ENCODE results near the gene ETS1.

Gene ETS1

DNA sequence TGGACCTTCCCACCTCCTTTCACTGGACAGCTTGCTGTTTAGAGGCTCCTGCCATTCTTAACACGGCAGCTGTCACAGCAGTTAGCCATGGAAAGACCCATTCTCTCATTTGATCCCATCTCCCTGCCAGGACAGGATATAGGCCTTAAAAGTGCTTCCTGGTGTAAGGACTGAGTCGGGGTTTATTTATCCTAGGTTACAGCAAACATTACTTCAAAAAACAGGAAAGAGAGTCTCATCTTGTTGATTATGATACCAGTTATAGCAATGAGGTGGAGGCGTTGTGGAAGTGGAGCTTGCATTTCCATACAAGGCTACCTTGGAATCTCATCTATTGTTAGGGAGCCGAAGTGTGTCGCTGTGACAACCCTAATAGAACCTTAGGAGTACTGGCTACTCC is 17.4 kb upstream of the ETS1 start:
- no CpG with 5 or more reads among the region's 5 CpGs for WGBS (ENCODE audit: insufficient coverage, insufficient read length)
- Histone ChIP-seq H3K4me3 (ENCODE audit: low read length) (no peak overlapping the region), H3K9me3 (ENCODE audit: control insufficient read depth, insufficient read depth, low read length) (no peaks in the 10 kb centered on the region), H3K27me3 (ENCODE audit: control insufficient read depth, insufficient read depth, low read length) (no peaks in the 10 kb centered on the region), H3K36me3 (ENCODE audit: control insufficient read depth, insufficient read depth, low read length) (no peaks in the 10 kb centered on the region), H3K4me1 (ENCODE audit: control insufficient read depth, insufficient read depth, low read length) (no peaks in the 10 kb centered on the region), H3K27ac (ENCODE audit: low read length) (no peak overlapping the region)
- DNase-seq (ENCODE audit: low read depth, low spot score), result no peak

DNA sequence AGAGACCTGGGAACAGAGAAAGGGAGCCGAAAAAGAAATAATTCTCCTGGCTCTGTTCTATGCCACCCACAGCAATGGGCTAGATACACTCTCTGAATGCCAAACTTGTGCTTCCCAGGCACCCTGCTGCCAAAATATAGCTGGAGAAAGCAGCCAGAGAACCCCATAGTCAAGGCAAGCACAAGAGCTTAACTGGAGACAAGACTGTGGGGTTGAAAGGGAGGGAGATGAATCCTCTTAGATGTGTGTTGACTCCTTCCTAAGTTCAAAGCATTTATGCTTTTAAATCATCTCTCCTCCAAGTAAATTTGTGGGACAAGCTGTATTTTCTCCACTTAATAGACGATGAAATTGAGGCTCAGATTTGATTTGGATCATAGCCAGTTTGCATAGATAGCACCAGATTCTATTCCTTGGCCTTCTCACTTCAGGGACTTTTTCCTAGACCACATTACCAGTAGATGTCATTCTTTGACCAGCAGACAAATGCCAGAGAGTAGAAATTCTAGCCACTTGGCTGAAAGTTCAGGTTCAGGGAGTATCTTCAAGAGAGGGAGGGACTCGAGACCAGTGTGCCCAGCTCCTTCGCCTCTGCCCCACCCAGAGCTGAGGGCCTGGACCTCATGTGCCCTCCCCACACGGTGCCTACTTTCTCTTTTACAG is 16.5 kb upstream of the ETS1 start:
- H3K4me1 ChIP-seq (ENCODE audit: control insufficient read depth, insufficient read depth, low read length), result no peaks in the 10 kb centered on the region
- no peak for DNase-seq (ENCODE audit: low read depth, low spot score)
- H3K27ac ChIP-seq (ENCODE audit: low read length), result no peak overlapping the region

DNA sequence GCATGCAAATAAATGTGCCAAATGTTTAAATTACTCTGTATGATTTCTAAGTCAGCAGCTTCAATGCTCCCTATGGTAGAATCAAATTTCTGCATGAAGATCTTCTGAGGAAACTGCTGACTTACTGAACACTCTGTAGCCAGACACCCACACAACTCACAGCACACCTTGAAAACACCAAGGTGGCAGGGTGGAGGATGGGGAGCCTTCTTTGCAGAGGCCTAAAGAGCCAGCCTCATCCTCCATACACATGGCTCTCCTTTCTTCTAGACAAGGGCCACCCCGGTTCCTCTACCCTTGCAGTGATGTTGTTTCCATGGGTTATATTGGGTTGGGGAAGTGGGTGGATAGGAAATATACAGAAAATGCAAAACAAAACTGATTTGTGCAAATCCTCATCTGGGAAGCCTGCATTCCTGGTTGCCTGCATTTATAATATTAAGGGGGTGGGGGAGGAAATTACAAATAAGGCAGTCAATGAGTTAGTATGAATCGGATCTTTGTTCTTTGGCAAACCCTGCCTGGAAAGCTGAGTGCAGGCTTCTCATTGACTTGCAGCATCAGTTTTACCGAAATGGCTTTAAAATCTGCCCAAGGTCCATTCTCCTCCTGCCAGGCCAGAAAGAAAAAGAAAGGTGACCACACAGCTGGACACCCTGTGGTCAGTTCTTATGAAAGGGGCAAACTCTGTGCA is 15.8 kb upstream of the ETS1 start:
- no peaks in the 10 kb centered on the region for H3K27me3 ChIP-seq (ENCODE audit: control insufficient read depth, insufficient read depth, low read length)
- WGBS (ENCODE audit: insufficient coverage, insufficient read length), result no CpG with 5 or more reads among the region's 3 CpGs
- H3K4me1 ChIP-seq (ENCODE audit: control insufficient read depth, insufficient read depth, low read length), result no peaks in the 10 kb centered on the region
- H3K9me3 ChIP-seq (ENCODE audit: control insufficient read depth, insufficient read depth, low read length), result no peaks in the 10 kb centered on the region
- no peak for DNase-seq (ENCODE audit: low read depth, low spot score)
- no peak overlapping the region for H3K4me3 ChIP-seq (ENCODE audit: low read length)
- no peak overlapping the region for H3K27ac ChIP-seq (ENCODE audit: low read length)
- no peaks in the 10 kb centered on the region for H3K36me3 ChIP-seq (ENCODE audit: control insufficient read depth, insufficient read depth, low read length)

More for the DNA sequence above, 16.5 kb upstream of the ETS1 start:
- Histone ChIP-seq H3K27me3 (ENCODE audit: control insufficient read depth, insufficient read depth, low read length) (no peaks in the 10 kb centered on the region), H3K36me3 (ENCODE audit: control insufficient read depth, insufficient read depth, low read length) (no peaks in the 10 kb centered on the region), H3K9me3 (ENCODE audit: control insufficient read depth, insufficient read depth, low read length) (no peaks in the 10 kb centered on the region), H3K4me3 (ENCODE audit: low read length) (no peak overlapping the region)
- no CpG with 5 or more reads among the region's 5 CpGs for WGBS (ENCODE audit: insufficient coverage, insufficient read length)

DNA sequence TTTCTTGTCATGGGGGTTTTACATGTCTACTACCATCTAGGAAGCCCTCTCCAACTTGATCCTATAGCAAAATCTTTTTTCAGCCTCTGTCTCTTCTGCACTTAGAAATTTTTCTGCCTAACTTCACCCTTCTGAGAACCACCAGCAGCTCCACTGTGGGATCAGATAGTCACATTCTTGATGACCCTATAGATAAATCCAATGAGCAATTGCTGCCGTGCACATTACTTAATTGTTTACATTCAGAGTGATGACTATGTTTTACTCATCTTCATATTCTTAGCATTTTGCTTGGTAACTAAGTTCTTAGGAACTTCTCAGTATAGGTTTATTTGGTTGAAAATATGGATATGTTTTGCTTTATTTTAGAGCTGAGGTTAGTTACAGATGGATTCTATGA is 12.4 kb upstream of the ETS1 start:
- no CpG with 5 or more reads among the region's 1 CpG for WGBS (ENCODE audit: insufficient coverage, insufficient read length)
- H3K36me3 ChIP-seq (ENCODE audit: control insufficient read depth, insufficient read depth, low read length), result no peaks in the 10 kb centered on the region
- H3K27ac ChIP-seq (ENCODE audit: low read length), result no peak overlapping the region
- DNase-seq (ENCODE audit: low read depth, low spot score), result no peak
- H3K4me3 ChIP-seq (ENCODE audit: low read length), result no peak overlapping the region
- no peaks in the 10 kb centered on the region for H3K9me3 ChIP-seq (ENCODE audit: control insufficient read depth, insufficient read depth, low read length)
- H3K4me1 ChIP-seq (ENCODE audit: control insufficient read depth, insufficient read depth, low read length), result peaks cover 2% of the 10 kb centered on the region; the same call in 1 of the 2 replicates
- H3K27me3 ChIP-seq (ENCODE audit: control insufficient read depth, insufficient read depth, low read length), result no peaks in the 10 kb centered on the region

DNA sequence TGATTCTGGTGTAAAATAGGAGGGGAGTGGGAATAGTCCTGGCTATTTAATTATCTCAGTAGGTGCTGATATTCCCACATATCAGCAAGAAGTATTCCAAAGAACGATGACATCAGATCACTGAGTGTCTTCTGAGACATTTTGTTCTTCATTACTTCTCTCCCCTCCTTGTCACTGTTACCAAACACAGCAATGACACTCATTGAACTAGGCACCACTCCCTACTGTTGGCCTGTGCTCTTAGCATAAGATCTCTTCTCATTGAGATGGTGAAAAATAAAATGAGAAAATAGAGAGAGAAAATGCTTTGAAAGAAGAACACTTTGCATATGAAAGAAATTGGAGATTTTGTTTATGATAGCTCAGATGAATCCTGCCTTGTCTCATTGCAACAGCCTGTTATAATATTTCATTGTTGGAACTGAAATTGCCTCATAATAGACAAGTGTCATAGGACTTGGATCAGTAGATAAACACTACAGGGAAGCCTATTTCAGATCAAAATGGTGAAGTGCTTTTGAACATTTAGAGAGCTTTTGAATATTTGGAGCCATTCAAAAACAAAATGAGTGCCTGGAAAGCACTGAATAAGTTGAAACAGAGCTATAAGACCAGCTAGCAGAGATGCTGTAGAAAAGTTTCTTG is 11.3 kb upstream of the ETS1 start:
- no CpG with 5 or more reads among the region's 1 CpG for WGBS (ENCODE audit: insufficient coverage, insufficient read length)
- H3K9me3 ChIP-seq (ENCODE audit: control insufficient read depth, insufficient read depth, low read length), result no peaks in the 10 kb centered on the region
- peaks cover 2% of the 10 kb centered on the region; the same call in 1 of the 2 replicates for H3K4me1 ChIP-seq (ENCODE audit: control insufficient read depth, insufficient read depth, low read length)
- no peaks in the 10 kb centered on the region for H3K36me3 ChIP-seq (ENCODE audit: control insufficient read depth, insufficient read depth, low read length)
- H3K4me3 ChIP-seq (ENCODE audit: low read length), result no peak overlapping the region
- no peaks in the 10 kb centered on the region for H3K27me3 ChIP-seq (ENCODE audit: control insufficient read depth, insufficient read depth, low read length)
- no peak for DNase-seq (ENCODE audit: low read depth, low spot score)
- no peak overlapping the region for H3K27ac ChIP-seq (ENCODE audit: low read length)

DNA sequence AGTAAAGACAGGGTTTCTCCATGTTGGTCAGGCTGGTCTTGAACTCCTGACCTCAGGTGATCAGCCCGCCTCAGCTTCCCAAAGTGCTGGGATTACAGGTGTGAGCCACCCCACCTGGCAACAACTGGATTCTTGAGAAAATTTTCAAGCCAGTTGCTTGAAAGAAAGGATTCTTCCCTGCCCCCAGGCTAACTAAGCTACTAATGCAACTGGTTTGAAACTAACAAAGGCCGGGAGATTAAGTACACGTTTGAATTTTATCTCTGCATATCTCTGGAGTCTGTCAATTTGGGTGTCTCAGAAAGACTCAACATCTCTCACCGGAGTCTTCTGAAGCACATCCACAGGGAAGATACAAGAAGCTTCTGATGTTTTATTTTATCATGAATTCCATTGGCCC is 10.7 kb upstream of the ETS1 start:
- no CpG with 5 or more reads among the region's 4 CpGs for WGBS (ENCODE audit: insufficient coverage, insufficient read length)
- H3K4me1 ChIP-seq (ENCODE audit: control insufficient read depth, insufficient read depth, low read length), result peaks cover 2% of the 10 kb centered on the region; the same call in 1 of the 2 replicates
- H3K36me3 ChIP-seq (ENCODE audit: control insufficient read depth, insufficient read depth, low read length), result no peaks in the 10 kb centered on the region
- H3K4me3 ChIP-seq (ENCODE audit: low read length), result no peak overlapping the region
- no peaks in the 10 kb centered on the region for H3K9me3 ChIP-seq (ENCODE audit: control insufficient read depth, insufficient read depth, low read length)
- DNase-seq (ENCODE audit: low read depth, low spot score), result no peak
- no peak overlapping the region for H3K27ac ChIP-seq (ENCODE audit: low read length)
- H3K27me3 ChIP-seq (ENCODE audit: control insufficient read depth, insufficient read depth, low read length), result no peaks in the 10 kb centered on the region

DNA sequence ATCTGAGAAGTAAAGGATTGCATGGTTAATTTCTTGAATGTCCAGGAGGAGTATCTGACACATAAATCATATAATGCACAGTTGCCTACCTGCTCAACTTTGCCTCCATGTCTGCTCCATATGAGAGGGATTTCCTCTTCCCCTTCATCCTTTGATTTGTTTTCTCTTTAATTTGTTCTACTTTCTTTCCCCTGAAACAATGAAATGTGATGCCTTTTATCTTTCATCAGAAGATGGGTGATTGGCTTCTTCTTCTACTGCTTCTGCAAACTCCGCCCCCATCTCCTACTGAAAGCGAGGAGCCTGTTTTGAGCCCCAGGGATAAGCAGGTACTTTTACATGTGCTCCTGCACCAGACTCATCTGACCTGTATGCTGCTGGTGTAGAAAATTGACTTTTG is 9.9 kb upstream of the ETS1 start:
- H3K4me3 ChIP-seq (ENCODE audit: low read length), result no peak overlapping the region
- no peaks in the 10 kb centered on the region for H3K9me3 ChIP-seq (ENCODE audit: control insufficient read depth, insufficient read depth, low read length)
- no peak for DNase-seq (ENCODE audit: low read depth, low spot score)
- H3K27ac ChIP-seq (ENCODE audit: low read length), result no peak overlapping the region
- H3K36me3 ChIP-seq (ENCODE audit: control insufficient read depth, insufficient read depth, low read length), result no peaks in the 10 kb centered on the region
- no CpG with 5 or more reads among the region's 2 CpGs for WGBS (ENCODE audit: insufficient coverage, insufficient read length)
- H3K4me1 ChIP-seq (ENCODE audit: control insufficient read depth, insufficient read depth, low read length), result peaks cover 6% of the 10 kb centered on the region; the same call in 1 of the 2 replicates
- no peaks in the 10 kb centered on the region for H3K27me3 ChIP-seq (ENCODE audit: control insufficient read depth, insufficient read depth, low read length)

DNA sequence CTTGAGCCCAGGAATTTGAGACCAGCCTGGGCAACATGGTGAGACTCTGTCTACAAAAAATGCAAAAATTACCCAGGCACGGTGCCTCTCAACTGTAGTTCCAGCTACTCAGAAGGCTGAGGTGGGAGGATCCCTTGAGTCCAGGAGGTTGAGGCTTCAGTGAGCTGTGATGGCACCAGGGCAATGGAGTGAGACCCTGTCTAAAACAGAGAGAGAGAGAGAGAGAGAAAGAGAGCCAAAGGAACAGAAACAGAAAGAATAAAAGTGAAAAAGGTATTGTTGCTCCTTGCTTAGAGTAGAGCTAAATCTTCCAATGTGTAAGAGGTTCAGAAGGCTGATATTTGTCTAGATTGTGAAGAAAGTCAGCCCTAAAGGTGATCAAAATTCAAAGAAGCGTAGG is 8.9 kb upstream of the ETS1 start:
- WGBS (ENCODE audit: insufficient coverage, insufficient read length), result no CpG with 5 or more reads among the region's 2 CpGs
- no peak for DNase-seq (ENCODE audit: low read depth, low spot score)

DNA sequence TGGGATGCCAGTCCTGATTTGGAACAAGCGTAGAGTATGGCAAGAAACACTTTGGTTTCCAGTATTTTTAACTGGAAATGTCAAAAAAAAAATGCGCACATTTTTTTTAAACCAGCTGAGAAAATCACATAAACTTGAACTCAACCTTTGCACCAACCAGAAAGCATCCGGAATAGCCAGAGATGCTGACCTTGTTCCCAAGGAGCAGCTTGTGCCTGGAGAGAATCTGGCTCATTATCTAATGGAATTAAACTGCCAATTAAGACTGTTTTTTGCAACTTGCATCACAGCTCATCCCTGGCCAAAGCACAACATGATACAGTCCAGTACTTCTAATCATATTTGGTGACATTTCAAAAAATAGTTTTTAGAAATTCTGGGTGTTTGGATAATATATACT is 8.4 kb upstream of the ETS1 start:
- Histone ChIP-seq H3K4me1 (ENCODE audit: control insufficient read depth, insufficient read depth, low read length) (peaks cover 6% of the 10 kb centered on the region; the same call in 1 of the 2 replicates), H3K4me3 (ENCODE audit: low read length) (no peak overlapping the region), H3K27ac (ENCODE audit: low read length) (no peak overlapping the region), H3K27me3 (ENCODE audit: control insufficient read depth, insufficient read depth, low read length) (no peaks in the 10 kb centered on the region), H3K9me3 (ENCODE audit: control insufficient read depth, insufficient read depth, low read length) (no peaks in the 10 kb centered on the region), H3K36me3 (ENCODE audit: control insufficient read depth, insufficient read depth, low read length) (no peaks in the 10 kb centered on the region)
- WGBS (ENCODE audit: insufficient coverage, insufficient read length), result no CpG with 5 or more reads among the region's 3 CpGs
- no peak for DNase-seq (ENCODE audit: low read depth, low spot score)

More for the DNA sequence above, 8.9 kb upstream of the ETS1 start:
- Histone ChIP-seq H3K27me3 (ENCODE audit: control insufficient read depth, insufficient read depth, low read length) (no peaks in the 10 kb centered on the region), H3K9me3 (ENCODE audit: control insufficient read depth, insufficient read depth, low read length) (no peaks in the 10 kb centered on the region), H3K4me3 (ENCODE audit: low read length) (no peak overlapping the region), H3K4me1 (ENCODE audit: control insufficient read depth, insufficient read depth, low read length) (peaks cover 6% of the 10 kb centered on the region; the same call in 1 of the 2 replicates), H3K36me3 (ENCODE audit: control insufficient read depth, insufficient read depth, low read length) (no peaks in the 10 kb centered on the region), H3K27ac (ENCODE audit: low read length) (no peak overlapping the region)

DNA sequence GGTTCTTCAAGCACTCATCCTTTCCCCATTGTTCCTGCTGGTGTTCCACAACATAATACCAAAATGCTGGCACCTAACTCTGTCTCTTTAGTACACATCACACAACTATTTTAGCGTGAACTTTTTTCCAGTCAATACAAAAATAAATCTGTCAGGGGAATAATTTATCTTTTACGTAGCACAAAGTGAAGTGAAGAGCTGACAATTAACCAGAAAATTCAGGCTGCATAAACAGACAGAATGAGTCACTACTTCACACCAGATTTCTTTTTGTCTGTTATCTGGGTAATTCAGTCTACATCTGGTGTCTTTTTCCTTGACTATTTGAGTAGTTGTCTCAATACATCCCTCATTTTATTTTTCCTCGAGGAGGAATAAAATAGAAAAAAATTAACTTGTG is 7.9 kb upstream of the ETS1 start:
- Histone ChIP-seq H3K36me3 (ENCODE audit: control insufficient read depth, insufficient read depth, low read length) (no peaks in the 10 kb centered on the region), H3K4me3 (ENCODE audit: low read length) (no peak overlapping the region), H3K4me1 (ENCODE audit: control insufficient read depth, insufficient read depth, low read length) (peaks cover 6% of the 10 kb centered on the region; the same call in 1 of the 2 replicates), H3K27ac (ENCODE audit: low read length) (no peak overlapping the region), H3K9me3 (ENCODE audit: control insufficient read depth, insufficient read depth, low read length) (no peaks in the 10 kb centered on the region), H3K27me3 (ENCODE audit: control insufficient read depth, insufficient read depth, low read length) (no peaks in the 10 kb centered on the region)
- no CpG with 5 or more reads among the region's 3 CpGs for WGBS (ENCODE audit: insufficient coverage, insufficient read length)
- no peak for DNase-seq (ENCODE audit: low read depth, low spot score)

All from iPS DF 6.9 (cell line).